Measurements from ENCODE around the gene JPH4.
"Not testable (repeated sequence)": the region's sequence is repeated elsewhere in the genome, so short reads cannot be mapped to it uniquely, and the experiment has no call there.

The JPH4 gene

GRCh38 chr14:23601845-23602180 is 23.2 kb upstream of the JPH4 start:
- no peak overlapping the region for H3K27ac Mint-ChIP-seq
- ATAC-seq (ENCODE audit: low read depth), result no peak

GRCh38 chr14:23601424-23601823 is 22.8 kb upstream of the JPH4 start:
- H3K4me3 Mint-ChIP-seq, result no peak overlapping the region
- H3K4me1 Mint-ChIP-seq, result no peaks in the 10 kb centered on the region
- ATAC-seq (ENCODE audit: low read depth) (no peak), DNase-seq (ENCODE audit: low spot score in 2 of 2) (no peak)
- no peak overlapping the region for H3K27ac Mint-ChIP-seq
- H3K9me3 Mint-ChIP-seq, result peaks cover 3% of the 10 kb centered on the region
- peaks cover 2% of the 10 kb centered on the region for H3K36me3 Mint-ChIP-seq
- H3K27me3 Mint-ChIP-seq, result peaks cover 7% of the 10 kb centered on the region

More at GRCh38 chr14:23601845-23602180, 23.2 kb upstream of the JPH4 start:
- Mint-ChIP-seq H3K36me3 (peaks cover 2% of the 10 kb centered on the region), H3K27me3 (peaks cover 8% of the 10 kb centered on the region), H3K4me3 (no peak overlapping the region), H3K4me1 (no peaks in the 10 kb centered on the region), H3K9me3 (peaks cover 3% of the 10 kb centered on the region)
- no peak for DNase-seq (ENCODE audit: low spot score in 2 of 2)

- ATAC-seq (ENCODE audit: low read depth), result no peak
Observed at GRCh38 chr14:23600806-23601205, 22.2 kb upstream of the JPH4 start.

GRCh38 chr14:23600322-23600707 is 21.7 kb upstream of the JPH4 start:
- H3K4me1 Mint-ChIP-seq, result no peaks in the 10 kb centered on the region
- ATAC-seq (ENCODE audit: low read depth) (no peak), DNase-seq (ENCODE audit: low spot score in 2 of 2) (no peak)
- peaks cover 2% of the 10 kb centered on the region for H3K36me3 Mint-ChIP-seq
- H3K27ac Mint-ChIP-seq, result no peak overlapping the region
- H3K4me3 Mint-ChIP-seq, result no peak overlapping the region
- peaks cover 3% of the 10 kb centered on the region for H3K9me3 Mint-ChIP-seq
- peaks cover 6% of the 10 kb centered on the region for H3K27me3 Mint-ChIP-seq

More at GRCh38 chr14:23600806-23601205, 22.2 kb upstream of the JPH4 start:
- no peaks in the 10 kb centered on the region for H3K4me1 Mint-ChIP-seq
- peaks cover 2% of the 10 kb centered on the region for H3K36me3 Mint-ChIP-seq
- no peak for DNase-seq (ENCODE audit: low spot score in 2 of 2)
- peaks cover 3% of the 10 kb centered on the region for H3K9me3 Mint-ChIP-seq
- no peak overlapping the region for H3K27ac Mint-ChIP-seq
- no peak overlapping the region for H3K4me3 Mint-ChIP-seq
- H3K27me3 Mint-ChIP-seq, result peaks cover 6% of the 10 kb centered on the region

GRCh38 chr14:23594191-23594590 is 15.6 kb upstream of the JPH4 start:
- not testable (repeated sequence) for H3K36me3 Mint-ChIP-seq; H3K27ac Mint-ChIP-seq; H3K4me3 Mint-ChIP-seq; ATAC-seq (ENCODE audit: low read depth); DNase-seq (ENCODE audit: low spot score in 2 of 2); H3K27me3 Mint-ChIP-seq; H3K9me3 Mint-ChIP-seq; H3K4me1 Mint-ChIP-seq

- Mint-ChIP-seq H3K4me3 (no peak overlapping the region), H3K36me3 (no peaks in the 10 kb centered on the region), H3K4me1 (peaks cover 6% of the 10 kb centered on the region), H3K9me3 (peaks cover 2% of the 10 kb centered on the region), H3K27me3 (peaks cover 7% of the 10 kb centered on the region), H3K27ac (no peak overlapping the region)
- ATAC-seq (ENCODE audit: low read depth), result no peak
- no peak for DNase-seq (ENCODE audit: low spot score in 2 of 2)
Observed at GRCh38 chr14:23590198-23590597, 11.6 kb upstream of the JPH4 start.

GRCh38 chr14:23589606-23590005 is 11.0 kb upstream of the JPH4 start:
- no peak overlapping the region for H3K27ac Mint-ChIP-seq
- ATAC-seq (ENCODE audit: low read depth) (no peak), DNase-seq (ENCODE audit: low spot score in 2 of 2) (no peak)
- no peaks in the 10 kb centered on the region for H3K36me3 Mint-ChIP-seq
- peaks cover 2% of the 10 kb centered on the region for H3K9me3 Mint-ChIP-seq
- H3K4me1 Mint-ChIP-seq, result peaks cover 6% of the 10 kb centered on the region
- peaks cover 7% of the 10 kb centered on the region for H3K27me3 Mint-ChIP-seq
- H3K4me3 Mint-ChIP-seq, result no peak overlapping the region

GRCh38 chr14:23588884-23589598 is 10.5 kb upstream of the JPH4 start:
- H3K4me1 Mint-ChIP-seq, result peaks cover 6% of the 10 kb centered on the region
- H3K4me3 Mint-ChIP-seq, result no peak overlapping the region
- DNase-seq (ENCODE audit: low spot score in 2 of 2), result peak; percentile 49 to 50
- H3K27ac Mint-ChIP-seq, result no peak overlapping the region
- H3K27me3 Mint-ChIP-seq, result peaks cover 7% of the 10 kb centered on the region
- peaks cover 2% of the 10 kb centered on the region for H3K9me3 Mint-ChIP-seq
- no peaks in the 10 kb centered on the region for H3K36me3 Mint-ChIP-seq
- peak; percentile 92 for ATAC-seq (ENCODE audit: low read depth)

GRCh38 chr14:23584527-23585203 is 6.1 kb upstream of the JPH4 start:
- not testable (repeated sequence) for H3K36me3 Mint-ChIP-seq; H3K4me1 Mint-ChIP-seq; H3K4me3 Mint-ChIP-seq; H3K9me3 Mint-ChIP-seq; ATAC-seq (ENCODE audit: low read depth); DNase-seq (ENCODE audit: low spot score in 2 of 2); H3K27ac Mint-ChIP-seq
- H3K27me3 Mint-ChIP-seq, result peaks cover 14% of the 10 kb centered on the region

- H3K27ac Mint-ChIP-seq; H3K36me3 Mint-ChIP-seq; DNase-seq (ENCODE audit: low spot score in 2 of 2); ATAC-seq (ENCODE audit: low read depth); H3K9me3 Mint-ChIP-seq; H3K4me1 Mint-ChIP-seq; H3K4me3 Mint-ChIP-seq: not testable (repeated sequence)
- peaks cover 17% of the 10 kb centered on the region for H3K27me3 Mint-ChIP-seq
Observed at GRCh38 chr14:23583761-23584526, 5.4 kb upstream of the JPH4 start.

GRCh38 chr14:23582906-23583760 is 4.5 kb upstream of the JPH4 start:
- H3K27me3 Mint-ChIP-seq, result peaks cover 20% of the 10 kb centered on the region

GRCh38 chr14:23580948-23581281 is 2.3 kb upstream of the JPH4 start:
- Mint-ChIP-seq H3K4me1 (peaks cover 17% of the 10 kb centered on the region), H3K9me3 (peaks cover 2% of the 10 kb centered on the region), H3K27ac (no peak overlapping the region), H3K36me3 (no peaks in the 10 kb centered on the region), H3K27me3 (peaks cover 29% of the 10 kb centered on the region), H3K4me3 (no peak overlapping the region)
- DNase-seq (ENCODE audit: low spot score in 2 of 2) (no peak), ATAC-seq (ENCODE audit: low read depth) (no peak)

More at GRCh38 chr14:23582906-23583760, 4.5 kb upstream of the JPH4 start:
- Mint-ChIP-seq H3K36me3 (no peaks in the 10 kb centered on the region), H3K4me1 (peaks cover 8% of the 10 kb centered on the region), H3K27ac (no peak overlapping the region), H3K9me3 (peaks cover 2% of the 10 kb centered on the region), H3K4me3 (no peak overlapping the region)
- ATAC-seq (ENCODE audit: low read depth) (no peak), DNase-seq (ENCODE audit: low spot score in 2 of 2) (no peak)

GRCh38 chr14:23580152-23580926 is 1.7 kb upstream of the JPH4 start:
- no peak overlapping the region for H3K27ac Mint-ChIP-seq
- H3K4me3 Mint-ChIP-seq, result no peak overlapping the region
- H3K9me3 Mint-ChIP-seq, result no peaks in the 10 kb centered on the region
- H3K4me1 Mint-ChIP-seq, result peaks cover 17% of the 10 kb centered on the region
- peaks cover 29% of the 10 kb centered on the region for H3K27me3 Mint-ChIP-seq
- no peaks in the 10 kb centered on the region for H3K36me3 Mint-ChIP-seq
- DNase-seq (ENCODE audit: low spot score in 2 of 2) (no peak), ATAC-seq (ENCODE audit: low read depth) (no peak)

All from memory B cell (primary cell).